H1 (cell line): ENCODE data around the gene RAB44.

ENCODE experiments used
- CHD2 ChIP-seq: IDR thresholded peaks from 2 replicates; pipeline ENCODE4 v1.6.1; 2012; ENCODE audit warnings: low read length, improper control_type of control experiment
- CTCF ChIP-seq, 3 experiments: IDR thresholded peaks; 1 replicate in 2 of 3; 2 replicates in 1 of 3; pipeline versions ENCODE4 v1.5.1 to v1.6.1; 2011; ENCODE audit warnings: low read length in 3 of 3, mild to moderate bottlenecking in 3 of 3, inconsistent platforms in 2 of 3, low read depth in 1 of 3, moderate library complexity in 1 of 3; ENCODE audit not compliant: insufficient read depth in 1 of 3; ENCODE audit errors: control extremely low read depth in 1 of 3
- EZH2 ChIP-seq: fragments of 200-600 bp; sonication (generic); IDR thresholded peaks from 2 replicates; pipeline ENCODE4 v1.7.1; 2012; ENCODE audit warnings: low read depth, mild to moderate bottlenecking, moderate library complexity, low read length, inconsistent platforms; ENCODE audit not compliant: severe bottlenecking
- FOSL1 ChIP-seq: IDR thresholded peaks from 2 replicates; pipeline ENCODE4 v1.6.1; 2011; ENCODE audit warnings: mild to moderate bottlenecking, low read depth, low read length, moderate library complexity; ENCODE audit not compliant: insufficient read depth
- KDM5A ChIP-seq: fragments of 200-600 bp; IDR thresholded peaks from 2 replicates; pipeline ENCODE4 v1.7.1; 2012; ENCODE audit warnings: mild to moderate bottlenecking, low read length, inconsistent platforms, mixed read lengths
- POLR2A ChIP-seq, 2 experiments: IDR thresholded peaks; 1 replicate in 1 of 2; 2 replicates in 1 of 2; pipeline ENCODE4 v1.6.1; 2011; ENCODE audit warnings: low read depth in 2 of 2, low read length in 2 of 2, mild to moderate bottlenecking in 2 of 2; ENCODE audit errors: control extremely low read depth in 1 of 2
- POLR2AphosphoS5 ChIP-seq: IDR thresholded peaks from 2 replicates; pipeline ENCODE4 v1.6.1; 2011; ENCODE audit warnings: low read depth, low read length
- RNF2 ChIP-seq: fragments of 200-900, 300-1000 bp; sonication (generic); IDR thresholded peaks from 2 replicates; pipeline ENCODE4 v1.7.1; 2016; ENCODE audit warnings: borderline replicate concordance, low read depth, mild to moderate bottlenecking, antibody characterized with exemption, low read length; ENCODE audit not compliant: poor library complexity, severe bottlenecking; ENCODE audit errors: missing control alignments
- SP1 ChIP-seq: IDR thresholded peaks from 2 replicates; pipeline ENCODE4 v1.6.1; 2011; ENCODE audit warnings: low read depth, low read length
- SP2 ChIP-seq: IDR thresholded peaks from 2 replicates; pipeline ENCODE4 v1.6.1; 2012; ENCODE audit warnings: mild to moderate bottlenecking, low read length, inconsistent platforms
- TEAD4 ChIP-seq: IDR thresholded peaks from 2 replicates; pipeline ENCODE4 v1.6.1; 2012; ENCODE audit warnings: low read depth, low read length, inconsistent platforms, mixed read lengths

GRCh38 chr6:36717871-36718540 lies 20.4 kb downstream of the RAB44 start:
- TF ChIP-seq POLR2A (IDR thresholded peaks at IDR 0.05; ENCODE audit: control extremely low read depth in 1 of 2, low read depth in 2 of 2, low read length in 2 of 2) = no peak
- TF ChIP-seq SP2 = no peak
- TF ChIP-seq SP1 = no peak
- TF ChIP-seq CTCF (IDR thresholded peaks at IDR 0.05; ENCODE audit: control extremely low read depth in 1 of 3, insufficient read depth in 1 of 3, low read depth in 1 of 3, low read length in 3 of 3) = no peak
- no peak for TF ChIP-seq EZH2
- no peak for TF ChIP-seq POLR2AphosphoS5
- no peak for TF ChIP-seq KDM5A
- no peak for TF ChIP-seq TEAD4
- no peak for TF ChIP-seq RNF2
- TF ChIP-seq FOSL1 = no peak
- TF ChIP-seq CHD2 = no peak
